GM21360 (cell line): ENCODE data around the gene GSTT2B.
A peak's percentile ranks its signal among the peaks of the same experiment; 100 is the strongest.
"Not testable (repeated sequence)": the region's sequence is repeated elsewhere in the genome, so short reads cannot be mapped to it uniquely, and the experiment has no call there.

ENCODE experiments used
- ATAC-seq: cut with Tn5 transposase; IDR thresholded peaks from one replicate; pipeline ENCODE4 v1.9.1; 2021; ENCODE audit warnings: mild to moderate bottlenecking, moderate library complexity; ENCODE audit not compliant: unreplicated experiment

The GSTT2B gene

DNA sequence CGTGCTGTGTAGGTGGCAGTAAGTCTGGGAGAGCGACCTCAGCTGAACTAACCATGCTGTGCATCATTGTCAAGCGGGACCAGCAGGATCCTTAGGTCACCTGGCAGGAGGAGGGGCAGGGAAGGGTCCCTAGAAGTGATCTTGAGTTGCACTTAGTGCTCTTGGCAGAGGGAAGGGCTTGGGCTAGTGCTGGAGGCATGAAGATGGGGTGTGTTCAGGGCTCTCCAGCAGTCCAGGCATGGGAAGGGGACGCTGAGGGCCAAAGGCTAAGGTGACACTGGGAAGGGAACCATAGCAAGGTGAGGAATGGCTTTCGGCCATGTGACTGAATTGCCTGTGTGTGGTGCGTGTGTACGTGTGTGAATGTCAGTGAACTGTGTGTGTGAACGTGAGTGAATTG, 25.1 kb upstream of the GSTT2B start:
- not testable (repeated sequence) for ATAC-seq

DNA sequence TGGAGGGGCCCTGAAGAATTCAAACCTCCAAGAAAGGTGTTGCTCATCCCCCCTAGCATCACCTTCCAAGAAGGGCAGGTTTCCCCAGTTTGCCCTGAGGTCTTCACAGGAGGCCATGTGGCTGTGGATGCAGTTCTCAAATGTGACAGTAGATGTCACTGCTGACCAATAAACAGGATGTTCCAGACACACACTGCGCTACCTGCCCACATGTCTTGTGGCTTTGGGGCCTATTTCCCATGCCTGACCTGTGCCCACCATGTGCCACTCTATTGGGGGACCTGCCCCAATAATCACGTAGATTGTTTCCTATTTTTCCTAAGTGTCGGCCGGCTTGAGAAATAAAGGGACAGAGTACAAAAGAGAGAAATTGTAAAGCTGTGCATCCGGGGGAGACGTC, 23.4 kb upstream of the GSTT2B start:
- no peak for ATAC-seq

DNA sequence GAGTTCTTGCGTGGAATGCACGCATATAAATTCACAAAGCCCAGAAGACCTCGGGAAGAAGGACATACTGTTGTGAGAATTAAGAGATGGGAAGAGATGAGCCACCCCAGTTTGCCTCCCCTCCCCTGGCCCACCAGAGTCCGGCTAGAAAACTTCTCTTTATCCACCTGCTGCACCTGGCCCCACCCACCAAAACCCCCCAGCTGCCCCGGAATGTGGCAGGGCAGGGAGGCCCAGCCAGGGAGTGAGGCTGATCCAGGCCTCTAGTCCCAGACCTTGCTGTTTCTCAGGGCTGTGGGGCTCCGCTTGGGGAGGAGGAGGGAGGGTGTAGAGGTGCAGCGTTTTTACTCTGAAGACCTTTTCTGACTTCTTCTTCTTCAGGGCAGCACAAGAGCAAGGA, 19.6 kb upstream of the GSTT2B start:
- not testable (repeated sequence) for ATAC-seq

DNA sequence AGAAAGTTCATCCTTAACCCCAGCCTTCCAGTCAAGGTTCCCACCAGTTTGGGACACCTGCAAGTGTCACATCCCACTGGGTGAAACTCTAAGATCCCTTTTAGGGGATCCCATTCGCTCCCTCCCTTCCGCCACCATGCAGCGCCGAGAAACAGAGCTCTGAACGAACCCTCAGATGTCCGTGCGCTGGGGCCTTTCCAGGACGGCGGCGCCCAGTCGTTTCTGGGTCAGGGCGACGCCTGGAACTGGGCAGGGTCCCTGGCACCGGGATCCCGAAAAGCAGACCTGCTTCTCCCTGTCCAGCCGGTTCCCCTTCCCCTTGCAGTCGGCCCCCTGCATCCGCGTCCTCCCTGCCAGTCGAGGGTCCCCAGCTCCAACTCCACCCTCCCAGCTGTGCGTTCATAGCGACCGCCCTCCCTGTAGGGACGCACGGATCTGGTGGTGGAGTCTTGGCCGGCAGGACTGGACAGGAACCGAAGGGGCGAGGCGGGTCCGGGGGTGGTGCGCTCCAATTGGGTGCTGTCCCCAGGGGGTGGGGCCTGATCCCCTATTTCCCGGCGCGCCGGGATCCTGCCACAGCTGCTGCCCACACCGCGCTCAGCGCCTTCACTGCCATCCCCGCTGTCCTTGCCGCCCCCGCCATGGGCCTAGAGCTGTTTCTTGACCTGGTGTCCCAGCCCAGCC, 18.7 kb upstream of the GSTT2B start, which contains the start of gene GSTT2:
TSS of gene GSTT2 (plus strand) at position 578 of the 684 bp plus-strand sequence.
- ATAC-seq, result not testable (repeated sequence)

DNA sequence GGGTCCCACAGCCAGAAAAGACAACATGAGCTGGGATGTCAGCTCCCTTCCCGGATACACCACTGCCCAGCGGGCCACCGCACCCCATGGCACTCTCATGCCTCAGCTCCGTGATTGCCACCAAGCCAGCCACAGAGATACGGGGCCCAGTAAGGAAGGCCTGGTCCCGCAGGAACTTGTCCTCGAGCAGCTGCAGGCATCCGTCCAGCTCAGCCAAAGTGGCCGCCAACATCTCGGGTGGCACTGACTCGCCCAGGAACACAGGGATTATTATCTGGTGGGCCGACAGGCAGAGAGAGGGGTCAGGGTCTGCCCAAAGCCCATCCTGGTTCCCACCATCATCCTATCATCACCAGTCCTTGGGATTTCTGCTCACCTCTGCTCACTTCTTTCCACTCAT, 16.3 kb upstream of the GSTT2B start:
- not testable (repeated sequence) for ATAC-seq

DNA sequence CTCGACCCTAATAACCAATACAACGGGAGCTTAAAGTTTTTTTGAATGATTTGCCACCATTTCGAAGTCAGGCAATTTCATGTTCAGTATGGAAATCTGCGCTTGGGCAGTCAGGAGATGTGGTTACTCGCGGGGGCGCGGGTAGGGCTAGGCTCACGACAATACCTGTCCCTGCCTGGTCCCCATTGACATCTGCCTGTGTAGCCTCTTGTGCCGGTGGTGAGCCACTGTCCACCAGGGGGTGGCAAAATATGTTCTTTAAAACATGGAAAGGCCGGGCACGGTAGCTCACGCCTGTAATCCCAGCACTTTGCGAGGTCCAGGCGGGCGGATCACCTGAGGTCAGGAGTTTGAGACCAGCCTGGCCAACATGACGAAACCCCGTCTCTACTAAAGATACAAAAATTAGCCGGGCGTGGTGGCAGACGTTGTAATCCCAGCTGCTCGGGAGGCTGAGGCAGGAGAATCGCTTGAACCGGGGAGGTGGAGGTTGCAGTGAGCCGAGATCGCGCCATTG, 13.9 kb upstream of the GSTT2B start:
- ATAC-seq, result peak; percentile 38

DNA sequence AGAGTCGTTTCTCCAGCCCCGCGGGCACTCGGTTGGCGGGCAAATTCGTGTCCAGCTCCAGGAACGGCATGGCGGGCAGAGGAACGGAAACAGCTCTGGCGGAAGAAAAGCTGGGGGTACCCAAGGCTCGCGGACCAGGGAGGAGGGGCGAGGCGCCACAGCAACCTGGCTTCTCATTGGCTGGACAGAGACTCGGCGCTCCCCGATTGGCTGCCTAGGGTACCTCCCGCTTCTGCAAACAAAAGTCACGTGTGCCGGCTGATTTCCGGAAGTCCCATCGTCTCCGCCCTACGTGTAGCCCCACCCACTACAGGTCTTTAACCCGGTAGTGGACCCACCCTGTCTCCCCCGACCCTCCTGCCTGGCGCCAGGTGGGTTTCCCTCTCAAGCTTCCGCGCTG, 13.3 kb upstream of the GSTT2B start, which contains the start of gene DDT:
TSS of gene DDT (minus strand) at position 97 of the 400 bp plus-strand sequence. CDS start at position 70, 27 bp downstream.
- peak; percentile 88 for ATAC-seq

DNA sequence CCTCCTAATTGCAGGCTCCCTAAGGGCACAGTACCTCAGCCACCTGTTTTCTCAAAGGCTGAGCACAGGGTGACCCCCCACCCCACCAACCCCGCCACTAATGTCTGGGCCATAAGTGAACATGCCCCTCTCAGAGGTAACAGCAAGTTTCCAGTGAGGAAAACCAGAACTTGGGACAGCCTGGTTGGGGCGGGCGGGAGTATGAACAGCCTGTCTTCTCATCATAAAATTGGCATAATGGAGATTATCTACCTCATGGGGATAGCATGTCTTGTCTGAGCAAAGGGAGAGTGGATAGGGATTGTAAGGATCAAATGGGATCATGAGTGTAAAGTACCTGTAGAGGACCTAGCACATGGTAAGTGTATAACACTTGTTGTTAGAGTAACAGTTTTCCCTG, 10.9 kb upstream of the GSTT2B start:
- ATAC-seq, result not testable (repeated sequence)

DNA sequence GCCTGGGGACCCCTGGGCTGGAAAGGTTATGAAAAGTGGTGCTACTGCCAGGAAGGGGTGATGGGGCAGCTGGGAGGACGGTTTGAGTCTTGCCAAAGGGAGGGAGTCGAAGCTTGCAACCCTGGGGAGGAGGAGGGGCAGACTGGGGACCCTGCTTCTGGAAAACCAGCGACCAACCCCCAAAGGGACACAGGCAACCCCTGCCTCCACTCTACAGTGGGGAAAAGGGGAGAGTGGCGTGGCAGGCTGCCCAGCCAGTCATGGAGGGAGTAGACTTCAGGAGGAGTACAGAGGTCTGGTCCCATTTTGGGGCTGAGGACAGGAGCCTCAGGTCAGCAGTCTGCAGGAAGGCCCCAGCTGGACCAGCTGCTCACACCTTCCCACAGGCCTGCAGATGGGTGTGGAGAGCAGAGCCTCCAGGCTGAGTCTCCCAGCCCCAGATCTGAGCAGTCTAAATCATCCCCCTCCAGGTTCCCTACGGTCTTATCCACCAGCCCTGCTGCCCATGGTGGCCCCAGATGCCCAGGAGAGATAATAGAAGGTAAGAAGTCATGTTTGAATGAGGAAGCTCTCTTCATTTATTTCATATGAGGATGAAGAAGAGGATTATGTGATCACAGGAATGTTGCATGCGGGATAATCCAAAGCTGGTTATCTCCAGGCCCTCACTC, 10.0 kb upstream of the GSTT2B start:
- no peak for ATAC-seq

DNA sequence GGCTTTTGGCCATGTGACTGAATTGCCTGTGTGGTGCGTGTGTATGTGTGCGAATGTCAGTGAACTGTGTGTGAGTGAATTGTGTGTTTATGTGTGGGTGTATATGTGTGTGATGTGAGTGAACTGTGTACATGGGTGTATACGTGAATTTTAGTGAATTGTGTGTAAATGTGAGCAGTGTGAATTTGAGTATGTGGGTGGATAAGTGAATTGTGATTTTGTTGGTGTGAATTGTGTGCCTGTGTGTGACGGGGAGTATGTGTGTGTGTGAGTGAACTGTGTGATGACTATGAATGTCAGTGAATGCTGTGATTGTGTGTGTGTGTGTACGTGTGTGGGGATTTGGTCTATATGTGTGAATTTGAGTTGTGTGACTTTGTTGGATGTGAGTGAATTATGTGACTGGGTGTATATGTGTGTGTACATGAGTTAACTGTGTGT, 9.2 kb upstream of the GSTT2B start:
- no peak for ATAC-seq

DNA sequence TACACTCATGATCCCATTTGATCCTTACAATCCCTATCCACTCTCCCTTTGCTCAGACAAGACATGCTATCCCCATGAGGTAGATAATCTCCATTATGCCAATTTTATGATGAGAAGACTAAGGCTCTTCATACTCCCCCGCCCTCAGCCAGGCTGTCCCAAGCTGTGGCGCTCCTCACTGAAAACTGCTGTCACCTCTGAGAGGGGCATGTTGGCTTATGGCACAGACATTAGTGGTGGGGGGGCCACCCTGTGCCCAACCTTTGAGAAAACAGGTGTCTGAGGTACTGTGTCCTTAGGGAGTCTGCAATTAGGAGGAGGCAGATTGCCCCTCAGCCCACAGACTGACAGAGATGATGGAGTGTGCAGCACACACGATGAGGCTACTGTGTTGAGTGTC, 8.1 kb upstream of the GSTT2B start:
- ATAC-seq, result no peak

DNA sequence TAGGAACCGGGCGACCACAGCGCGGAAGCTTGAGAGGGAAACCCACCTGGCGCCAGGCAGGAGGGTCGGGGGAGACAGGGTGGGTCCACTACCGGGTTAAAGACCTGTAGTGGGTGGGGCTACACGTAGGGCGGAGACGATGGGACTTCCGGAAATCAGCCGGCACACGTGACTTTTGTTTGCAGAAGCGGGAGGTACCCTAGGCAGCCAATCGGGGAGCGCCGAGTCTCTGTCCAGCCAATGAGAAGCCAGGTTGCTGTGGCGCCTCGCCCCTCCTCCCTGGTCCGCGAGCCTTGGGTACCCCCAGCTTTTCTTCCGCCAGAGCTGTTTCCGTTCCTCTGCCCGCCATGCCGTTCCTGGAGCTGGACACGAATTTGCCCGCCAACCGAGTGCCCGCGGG, 5.6 kb upstream of the GSTT2B start, which contains the start of gene DDTL:
TSS of gene DDTL (plus strand) at position 321 of the 400 bp plus-strand sequence. CDS start at position 348, 27 bp downstream.
- peak; percentile 86 for ATAC-seq

DNA sequence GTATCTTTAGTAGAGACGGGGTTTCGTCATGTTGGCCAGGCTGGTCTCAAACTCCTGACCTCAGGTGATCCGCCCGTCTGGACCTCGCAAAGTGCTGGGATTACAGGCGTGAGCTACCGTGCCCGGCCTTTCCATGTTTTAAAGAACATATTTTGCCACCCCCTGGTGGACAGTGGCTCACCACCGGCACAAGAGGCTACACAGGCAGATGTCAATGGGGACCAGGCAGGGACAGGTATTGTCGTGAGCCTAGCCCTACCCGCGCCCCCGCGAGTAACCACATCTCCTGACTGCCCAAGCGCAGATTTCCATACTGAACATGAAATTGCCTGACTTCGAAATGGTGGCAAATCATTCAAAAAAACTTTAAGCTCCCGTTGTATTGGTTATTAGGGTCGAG, 5.1 kb upstream of the GSTT2B start:
- ATAC-seq, result peak; percentile 5

DNA sequence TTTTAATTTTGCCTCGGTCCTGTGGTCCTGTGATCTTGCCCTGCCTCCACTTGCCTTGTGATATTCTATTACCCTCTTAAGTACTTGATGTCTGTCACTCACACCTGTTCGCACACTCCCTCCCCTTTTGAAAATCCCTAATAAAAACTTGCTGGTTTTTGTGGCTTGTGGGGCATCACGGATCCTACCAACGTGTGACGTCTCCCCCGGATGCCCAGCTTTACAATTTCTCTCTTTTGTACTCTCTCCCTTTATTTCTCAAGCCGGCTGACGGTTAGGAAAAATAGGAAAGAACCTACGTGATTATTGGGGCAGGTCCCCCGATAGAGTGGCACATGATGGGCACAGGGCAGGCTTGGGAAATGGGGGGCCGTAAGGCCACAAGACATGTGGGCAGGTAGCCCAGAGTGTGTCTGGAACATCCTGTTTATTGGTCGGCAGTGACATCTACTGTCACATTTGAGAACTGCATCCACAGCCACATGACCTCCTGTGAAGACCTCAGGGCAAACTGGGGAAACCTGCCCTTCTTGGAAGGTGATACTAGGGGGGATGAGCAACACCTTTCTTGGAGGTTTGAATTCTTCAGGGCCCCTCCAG, 4.6 kb downstream of the GSTT2B start:
- not testable (repeated sequence) for ATAC-seq

DNA sequence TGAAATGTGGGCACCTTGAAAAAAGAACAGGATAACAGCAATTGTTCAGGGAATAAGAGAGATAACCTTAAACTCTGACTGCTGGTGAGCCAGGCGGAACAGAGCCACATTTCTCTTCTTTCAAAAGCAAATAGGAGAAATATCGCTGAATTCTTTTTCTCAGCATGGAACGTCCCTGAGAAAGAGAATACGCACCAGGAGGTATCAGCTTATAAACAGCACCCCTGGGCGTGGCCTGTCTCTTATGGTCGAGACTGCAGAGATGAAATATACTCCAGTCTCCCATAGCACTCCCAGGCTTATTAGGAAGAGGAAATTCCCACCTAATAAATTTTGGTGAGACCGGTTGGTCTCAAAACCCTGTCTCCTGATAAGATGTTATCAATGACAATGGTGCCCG, 5.1 kb downstream of the GSTT2B start:
- ATAC-seq, result not testable (repeated sequence)

DNA sequence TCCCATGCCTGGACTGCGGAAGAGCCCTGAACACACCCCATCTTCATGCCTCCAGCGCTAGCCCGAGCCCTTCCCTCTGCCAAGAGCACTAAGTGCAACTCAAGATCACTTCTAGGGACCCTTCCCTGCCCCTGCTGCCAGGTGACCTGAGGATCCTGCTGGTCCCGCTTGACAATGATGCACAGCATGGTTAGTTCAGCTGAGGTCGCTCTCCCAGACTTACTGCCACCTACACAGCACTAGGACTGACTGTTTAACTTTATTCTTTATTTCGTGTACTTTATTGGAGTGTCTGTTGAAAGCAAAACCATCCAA, 6.0 kb downstream of the GSTT2B start:
- not testable (repeated sequence) for ATAC-seq

DNA sequence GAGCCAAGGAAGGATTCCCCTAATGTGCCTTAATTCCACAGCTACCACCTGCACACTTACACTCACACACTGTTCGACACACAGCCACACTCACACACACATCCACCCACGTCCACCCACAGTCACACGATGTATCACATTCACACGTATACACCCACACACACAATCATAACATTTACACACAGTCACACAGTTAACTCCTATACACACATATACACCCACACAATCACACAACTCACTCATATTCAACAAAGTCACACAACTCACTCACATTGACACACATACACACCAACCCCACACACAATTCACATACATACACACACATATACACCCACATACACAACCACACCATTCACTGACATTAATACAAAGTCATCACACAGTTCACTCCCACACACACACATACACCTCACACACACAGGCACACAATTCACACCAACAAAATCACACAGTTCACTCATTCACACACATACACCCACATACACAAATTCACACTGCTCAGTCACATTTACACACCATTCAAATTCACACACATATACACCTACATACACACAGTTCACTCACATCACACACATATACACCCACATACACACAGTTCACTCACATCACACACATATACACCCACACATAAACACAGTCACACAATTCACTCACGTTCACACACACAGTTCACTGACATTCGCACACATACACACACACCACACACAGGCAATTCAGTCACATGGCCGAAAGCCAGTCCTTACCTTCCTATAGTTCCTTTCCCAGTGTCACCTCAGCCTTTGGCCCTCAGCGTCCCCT, 6.6 kb downstream of the GSTT2B start:
- ATAC-seq, result not testable (repeated sequence)

DNA sequence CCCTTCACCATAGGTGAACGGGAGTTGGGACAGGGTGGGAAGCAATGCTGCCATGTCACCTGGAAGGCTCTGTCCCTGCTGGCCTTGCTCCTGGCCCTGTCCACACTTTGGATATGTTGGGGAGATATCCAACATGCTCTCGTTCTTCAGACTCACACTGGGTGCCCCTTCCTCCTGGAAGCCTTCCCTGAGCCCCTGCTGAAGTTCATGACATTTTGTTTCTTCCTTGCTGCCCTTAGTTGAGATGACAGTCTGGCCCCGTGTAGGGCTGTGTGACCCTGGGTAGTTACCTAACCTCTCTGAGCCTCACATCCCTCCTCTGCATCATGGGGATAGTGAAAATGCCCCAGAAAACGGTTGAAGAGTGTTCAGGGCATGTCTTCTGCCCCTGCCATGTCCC, 7.5 kb downstream of the GSTT2B start:
- not testable (repeated sequence) for ATAC-seq

DNA sequence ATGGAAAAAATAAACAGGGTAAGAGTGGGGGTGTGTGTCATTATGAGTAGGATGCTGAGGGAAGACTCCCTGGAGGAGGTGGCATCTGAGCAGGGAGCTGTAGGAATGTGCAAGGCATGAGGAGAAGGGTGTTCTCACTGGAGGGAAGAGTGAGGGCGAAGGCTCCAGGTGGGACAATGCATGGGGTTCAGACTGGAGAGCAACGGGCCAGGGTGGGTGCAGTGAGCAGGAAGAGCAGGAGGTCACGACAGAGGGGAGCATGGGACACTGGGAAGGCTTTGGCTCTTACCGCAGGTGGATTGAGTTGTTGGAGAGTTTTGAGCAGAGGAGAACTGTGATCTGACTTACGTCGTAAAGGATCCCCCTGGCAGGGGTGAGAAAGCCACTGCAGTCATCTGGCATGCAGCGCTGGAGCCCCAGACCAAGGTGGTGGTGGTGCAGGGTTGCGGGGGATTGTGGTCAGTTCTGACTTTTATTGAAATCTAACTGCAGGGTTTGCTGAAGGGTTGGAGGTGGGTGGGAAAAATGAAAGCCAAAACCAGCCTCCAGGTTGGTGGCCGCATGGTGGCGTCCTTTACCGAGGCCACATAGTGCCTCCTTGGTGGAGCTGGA, 8.1 kb downstream of the GSTT2B start:
- not testable (repeated sequence) for ATAC-seq

DNA sequence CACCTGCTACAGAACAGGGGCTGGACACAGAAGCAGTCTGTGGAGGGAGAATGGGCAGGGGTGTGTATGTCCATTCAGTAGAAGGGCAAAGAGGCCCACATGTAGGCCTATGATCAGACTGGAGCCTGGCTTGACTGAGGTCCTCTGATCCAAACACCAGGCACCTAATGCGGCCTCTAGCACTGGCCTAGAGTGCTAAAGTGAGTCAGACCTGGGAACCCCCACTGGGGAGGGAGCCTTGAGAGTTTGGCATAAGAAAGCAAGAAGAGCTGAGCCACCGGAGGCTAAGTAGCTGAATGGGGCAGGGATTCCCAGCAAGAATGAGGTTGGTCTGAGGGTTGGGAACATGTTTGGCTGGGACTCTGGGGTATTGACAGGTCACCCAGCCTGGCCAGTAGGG, 9.6 kb downstream of the GSTT2B start:
- ATAC-seq, result not testable (repeated sequence)
